A673 (cell line): ENCODE data around the gene MAG. TPM values are rescaled to one million over a fixed set of nuclear protein-coding genes. Genes with fewer than 3 reads are reported as not detected.
A peak's percentile ranks its signal among the peaks of the same experiment; 100 is the strongest.

Experiments
- BruUV-seq: library from RNA; stranded (reverse); fragments of 400-500 nt; replicated peaks from 2 replicates; lab custom pipeline; 2021; lab: Mats Ljungman, UMichigan
- CTCF ChIA-PET: fragments of 300-600 bp; sonication (Branson Sonifier 250); formaldehyde crosslinking; loops from one replicate; lab custom pipeline; 2022; ENCODE audit warnings: antibody characterized with exemption; lab: Charles Lee
- POLR2A ChIA-PET: fragments of 300-600 bp; sonication (Branson Sonifier 250); formaldehyde crosslinking; loops from one replicate; lab custom pipeline; 2022; ENCODE audit warnings: antibody characterized with exemption; ENCODE audit not compliant: low non-redundant PET; lab: Charles Lee
- DNase-seq: peaks from one replicate; pipeline ENCODE4 v3.0.0-alpha.2; 2015; ENCODE audit warnings: low spot score
- H3K27ac ChIP-seq: fragments of 200-600 bp; sonication (generic); 2 replicates; pipeline ENCODE4 v1.5.1; 2016; ENCODE audit warnings: mixed run types, low read depth, mild to moderate bottlenecking, mixed read lengths, antibody characterized with exemption, low read length; ENCODE audit not compliant: poor library complexity, severe bottlenecking
- H3K27me3 ChIP-seq: fragments of 200-600 bp; sonication (generic); replicated peaks from 2 replicates; pipeline ENCODE4 v1.6.1; 2017; ENCODE audit warnings: mixed run types, low read depth, mild to moderate bottlenecking, mixed read lengths, antibody characterized with exemption, low read length; ENCODE audit not compliant: insufficient read depth, poor library complexity
- H3K36me3 ChIP-seq: fragments of 200-600 bp; sonication (generic); 2 replicates; pipeline ENCODE4 v1.6.1; 2016; ENCODE audit warnings: mixed run types, mild to moderate bottlenecking, mixed read lengths, antibody characterized with exemption, low read length; ENCODE audit not compliant: insufficient read depth, poor library complexity, severe bottlenecking
- H3K4me1 ChIP-seq: fragments of 200-600 bp; sonication (generic); 2 replicates; pipeline ENCODE4 v1.6.1; 2017; ENCODE audit warnings: mixed run types, mild to moderate bottlenecking, mixed read lengths, antibody characterized with exemption, low read length; ENCODE audit not compliant: insufficient read depth, poor library complexity, severe bottlenecking
- H3K4me3 ChIP-seq: fragments of 200-600 bp; sonication (generic); 2 replicates; pipeline ENCODE4 v1.5.1; 2016; ENCODE audit warnings: low read depth, mixed run types, mild to moderate bottlenecking, mixed read lengths, low read length; ENCODE audit not compliant: poor library complexity, severe bottlenecking
- H3K9me3 ChIP-seq: fragments of 200-600 bp; sonication (generic); 2 replicates; pipeline ENCODE4 v1.6.1; 2016; ENCODE audit warnings: mixed run types, low read depth, mild to moderate bottlenecking, mixed read lengths, antibody characterized with exemption, low read length; ENCODE audit not compliant: poor library complexity, severe bottlenecking
- CTCF ChIP-seq: fragments of 300-800, 200-600 bp; sonication (generic); conservative IDR thresholded peaks from 2 replicates; pipeline ENCODE4 v1.5.1; 2017; ENCODE audit warnings: low read depth, mild to moderate bottlenecking, antibody characterized with exemption, low read length, moderate library complexity, mixed read lengths
- EZH2 ChIP-seq: fragments of 200-600 bp; sonication (generic); IDR thresholded peaks from 2 replicates; pipeline ENCODE4 v1.6.1; 2017; ENCODE audit warnings: borderline replicate concordance, low read depth, mild to moderate bottlenecking, mixed read lengths, antibody characterized with exemption, low read length; ENCODE audit not compliant: poor library complexity, severe bottlenecking
- intact Hi-C: fragments of 100-400 bp; cut with micrococcal nuclease; formaldehyde crosslinking; loops from one replicate; pipeline ENCODE4 v1.10.0; 2022; ENCODE audit not compliant: unreplicated experiment
- total RNA-seq: library from RNA; stranded (reverse); gene quantifications from 2 replicates; pipeline ENCODE4 v1.2.3, GENCODE V29; 2021

MAG gene
- total RNA-seq, 1 experiment from 2014 or later: not detected

- no peak overlapping the region for H3K27ac ChIP-seq
- intact Hi-C loops: loop anchor here (10.0 kb wide), 1 partner anchor 93 kb away; the partner anchor contains the start of gene FXYD5
- BruUV-seq: no TSS peak
- no peaks in the 10 kb centered on the region for H3K4me1 ChIP-seq
- DNase-seq: no peak
- ChIA-PET CTCF (no interaction called here), POLR2A (no interaction called here)
- peak overlapping the region; percentile 19 for H3K4me3 ChIP-seq
- peak; percentile 43 for TF ChIP-seq EZH2
- no peak; the same call in 1 of the 2 replicates for TF ChIP-seq CTCF
- H3K36me3 ChIP-seq: no peaks in the 10 kb centered on the region
- peaks cover 3% of the 10 kb centered on the region for H3K9me3 ChIP-seq
- H3K27me3 ChIP-seq: peaks cover 71% of the 10 kb centered on the region
Measured at GRCh38 chr19:35247526-35248309, 44.2 kb upstream of the MAG start.

GRCh38 chr19:35248310-35249145, 43.4 kb upstream of the MAG start, which contains the start of gene LSR:
LSR (plus strand) TSS chr19:35249002; CDS start chr19:35249023, 21 bp downstream.
- peak within 1 kb of the TSS; percentile 19 for H3K4me3 ChIP-seq
- peaks cover 64% of the 10 kb centered on the region for H3K27me3 ChIP-seq
- TF ChIP-seq EZH2 (peak; percentile 5), CTCF (no peak)
- CTCF ChIA-PET: no interaction called here
- intact Hi-C loops: loop anchor here (10.0 kb wide), 1 partner anchor 94 kb away; the partner anchor contains the start of gene FXYD5
- DNase-seq: no peak
- no peaks in the 10 kb centered on the region for H3K36me3 ChIP-seq
- no peaks in the 10 kb centered on the region for H3K4me1 ChIP-seq
- no TSS peak for BruUV-seq
- H3K9me3 ChIP-seq: no peaks in the 10 kb centered on the region
- POLR2A ChIA-PET: no interaction called here
- no peak within 1 kb of the TSS for H3K27ac ChIP-seq

- Histone ChIP-seq H3K27ac (no peak overlapping the region), H3K27me3 (peaks cover 64% of the 10 kb centered on the region), H3K4me1 (no peaks in the 10 kb centered on the region), H3K4me3 (peak overlapping the region; percentile 19), H3K9me3 (no peaks in the 10 kb centered on the region), H3K36me3 (no peaks in the 10 kb centered on the region)
- intact Hi-C loops: loop anchor here (10.0 kb wide), 1 partner anchor 94 kb away; the partner anchor contains the start of gene FXYD5
- DNase-seq: no peak
- BruUV-seq: no TSS peak
- ChIA-PET POLR2A (no interaction called here), CTCF (no interaction called here)
- TF ChIP-seq EZH2 (peak; percentile 12), CTCF (no peak)
Measured at GRCh38 chr19:35249146-35249847, 42.7 kb upstream of the MAG start.
